SKM-1 treated with dmso at 0.1 percent for 144 hours (cell line): ENCODE data around the gene TBCA.
"Not testable (repeated sequence)": the region's sequence is repeated elsewhere in the genome, so short reads cannot be mapped to it uniquely, and the experiment has no call there.

Experiments used
- DNase-seq: peaks from one replicate; lab custom pipeline; 2025; ENCODE audit not compliant: unreplicated experiment; lab: John Stamatoyannopoulos, UW

Gene TBCA

DNA sequence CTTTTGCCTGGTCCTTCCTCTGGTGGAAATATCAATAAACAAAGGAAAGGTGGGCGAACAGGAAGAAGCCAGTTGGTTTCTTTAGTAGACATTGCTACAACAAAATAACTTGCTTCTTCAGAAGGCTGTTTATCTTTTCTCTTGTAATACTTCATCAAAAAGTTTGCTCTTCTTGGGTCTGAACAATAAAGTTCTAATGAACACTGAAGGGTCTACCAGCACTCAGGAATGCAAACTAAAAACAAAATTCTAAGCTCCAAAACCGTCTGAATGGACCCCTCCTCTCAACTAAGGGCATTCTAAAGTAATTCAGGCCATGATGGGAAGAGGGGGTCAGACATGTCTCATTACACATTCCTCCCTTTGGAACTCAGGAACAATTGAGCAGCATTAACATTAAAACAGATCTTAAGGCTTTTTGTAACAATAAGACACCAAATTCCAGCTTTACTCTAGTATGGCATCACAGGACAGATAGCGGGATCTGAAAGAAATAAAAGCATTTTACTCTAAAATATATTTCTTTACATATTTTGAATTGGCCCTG lies 2.3 kb downstream of the TBCA start:
- no peak for DNase-seq

- DNase-seq = no peak
These were observed 3.4 kb downstream of the TBCA start for GRCh38 chr5:77772729-77773128.

DNA sequence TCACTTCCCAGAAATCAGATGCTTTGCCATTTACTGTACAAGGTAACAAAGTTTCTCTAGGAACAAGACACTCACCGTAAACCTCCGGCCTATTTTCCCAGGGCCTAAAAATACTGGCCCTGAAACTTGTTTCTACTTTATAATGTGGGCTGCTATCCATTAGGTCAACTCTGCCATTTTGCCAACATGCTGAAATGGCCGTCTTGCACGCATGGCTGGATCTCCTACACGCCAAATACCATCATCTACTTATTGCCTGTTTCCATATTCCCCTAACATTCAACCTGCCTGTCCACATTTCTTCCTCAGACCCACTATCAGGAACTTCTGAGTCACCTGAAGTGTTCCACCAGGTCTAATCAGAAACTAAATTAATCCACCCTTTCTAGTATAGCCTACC lies 4.7 kb downstream of the TBCA start:
- no peak for DNase-seq

DNA sequence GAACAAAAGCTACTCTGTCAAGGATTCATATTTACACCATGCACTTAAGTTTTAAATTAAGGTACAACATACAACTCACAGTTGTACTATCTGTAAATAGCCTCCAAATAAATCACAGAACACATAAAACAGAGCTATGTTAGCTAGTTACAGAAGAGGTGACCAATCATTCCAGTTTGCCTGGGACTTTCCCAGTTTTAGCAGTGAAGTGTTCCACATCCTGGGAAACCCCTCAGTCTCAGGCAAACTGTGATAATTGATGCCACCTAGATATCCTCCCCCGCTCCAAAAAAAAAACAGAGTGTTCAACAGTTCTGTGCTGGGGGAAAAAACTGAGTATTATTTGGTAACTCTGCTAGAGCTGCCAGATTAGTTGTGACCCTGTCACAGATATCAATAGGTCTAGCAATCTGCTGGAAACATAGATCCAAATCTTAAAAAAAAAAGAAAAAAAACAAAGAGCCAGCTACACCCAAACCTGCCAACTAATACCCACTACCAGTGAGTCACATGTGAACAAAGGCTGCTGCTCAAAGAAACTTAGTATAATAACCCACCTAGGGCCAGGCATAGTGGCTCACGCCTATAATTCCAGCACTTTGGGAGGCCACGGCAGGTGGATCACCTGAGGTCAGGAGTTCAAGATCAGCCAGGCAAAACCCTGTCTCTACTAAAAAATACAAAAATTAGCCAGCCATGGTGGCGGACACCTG lies 5.7 kb downstream of the TBCA start:
- DNase-seq = no peak

DNA sequence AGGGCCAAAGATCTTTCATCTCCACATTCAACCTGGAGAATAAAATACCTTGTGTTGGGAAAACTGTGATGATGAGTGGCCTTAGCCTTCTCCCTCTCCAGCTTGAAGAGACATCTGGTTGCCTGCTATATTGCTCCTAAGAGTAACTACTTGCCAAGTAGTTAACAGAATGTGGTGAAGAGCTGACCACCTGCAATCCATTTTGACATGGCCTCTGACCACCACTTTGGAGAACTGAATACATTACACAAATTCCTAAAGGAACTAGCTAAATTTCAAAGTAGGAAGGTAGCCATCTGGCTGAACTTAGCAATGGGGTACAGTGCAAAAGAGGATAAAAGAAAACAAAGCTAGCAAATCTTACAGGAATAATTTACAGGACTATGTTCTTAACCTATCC lies 7.2 kb downstream of the TBCA start:
- no peak for DNase-seq

- DNase-seq = no peak
These were observed 8.8 kb downstream of the TBCA start for GRCh38 chr5:77767301-77767700.

DNA sequence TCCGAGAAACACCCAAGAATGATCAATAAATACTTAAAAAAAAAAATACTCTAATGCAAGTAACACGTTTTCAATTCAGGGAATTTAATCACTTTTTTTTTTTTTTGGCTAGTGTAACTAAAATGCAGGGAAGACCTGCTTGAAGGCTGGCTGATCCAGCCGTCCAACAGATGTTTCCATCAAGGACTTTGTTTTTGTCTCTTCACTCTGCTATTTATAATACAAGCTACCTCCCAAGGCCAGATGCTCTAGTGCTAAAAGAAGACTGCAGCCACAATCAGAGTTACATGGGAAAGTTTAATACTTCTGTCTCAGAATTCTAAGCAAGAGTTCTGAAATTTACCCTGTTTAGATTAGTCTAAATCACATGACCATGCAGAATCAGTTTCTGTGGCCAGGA lies 14.5 kb downstream of the TBCA start:
- DNase-seq = no peak

- no peak for DNase-seq
These were observed 17.8 kb downstream of the TBCA start for GRCh38 chr5:77758141-77758938.

- no peak for DNase-seq
These were observed 24.7 kb downstream of the TBCA start for GRCh38 chr5:77751328-77752023.

DNA sequence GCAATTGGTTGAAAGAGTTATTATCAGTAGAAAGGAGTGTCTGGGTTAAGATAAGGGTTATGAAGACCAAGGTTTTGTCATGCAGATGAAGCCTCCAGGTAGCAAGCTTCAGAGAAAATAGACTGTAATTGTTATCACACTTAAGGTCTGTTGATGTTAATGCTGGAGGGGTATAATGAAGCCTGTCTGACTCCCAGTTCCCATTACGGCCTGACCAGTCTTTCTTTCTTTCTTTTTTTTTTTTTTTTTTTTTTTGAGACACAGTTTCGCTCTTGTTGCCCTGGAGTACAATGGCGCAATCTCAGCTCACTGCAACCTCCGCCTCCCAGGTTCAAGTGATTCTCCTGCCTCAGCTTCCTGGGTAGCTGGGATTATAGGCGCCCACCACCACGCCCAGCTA lies 25.2 kb downstream of the TBCA start:
- not testable (repeated sequence) for DNase-seq

- DNase-seq = no peak
These were observed 28.0 kb downstream of the TBCA start for GRCh38 chr5:77748160-77748559.

DNA sequence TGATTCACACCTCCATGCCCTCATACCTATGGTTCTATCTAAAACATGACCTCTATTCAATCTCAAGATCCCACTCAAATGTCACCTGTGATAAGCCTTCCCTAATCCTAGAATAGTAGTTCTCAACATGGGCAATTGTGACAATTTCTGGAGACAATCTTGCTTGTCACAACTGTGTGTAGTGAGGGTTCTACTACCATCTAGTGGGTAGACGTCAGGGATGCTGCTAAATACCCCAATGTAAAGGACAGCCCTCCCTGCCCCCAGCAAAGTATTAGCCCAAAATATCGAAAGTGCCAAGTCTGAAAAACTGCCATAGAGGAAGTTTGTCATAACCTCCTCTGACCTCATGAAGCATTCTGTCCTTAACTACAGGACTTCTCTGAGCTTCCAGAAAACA lies 32.0 kb downstream of the TBCA start:
- no peak for DNase-seq

DNA sequence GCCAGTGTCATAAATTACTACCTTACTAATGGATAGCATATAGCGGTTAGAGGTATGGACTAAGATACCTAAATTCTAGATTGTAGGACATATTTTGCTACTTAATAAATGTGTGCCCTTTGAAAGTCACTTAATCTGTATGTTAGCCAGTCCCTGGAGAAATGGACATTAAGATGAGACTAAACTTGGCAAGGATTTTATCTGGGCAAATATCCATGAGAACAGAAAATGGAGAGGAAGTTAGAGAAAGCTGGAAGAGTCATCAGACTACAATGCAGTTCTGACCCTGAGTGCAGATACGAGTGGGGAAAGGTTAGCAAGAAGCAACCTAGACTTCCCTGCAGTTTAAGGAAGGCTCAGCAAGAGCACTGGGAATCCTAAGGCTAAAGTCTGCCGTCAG lies 33.0 kb downstream of the TBCA start:
- DNase-seq = no peak

GRCh38 chr5:77741608-77742007 lies 34.5 kb downstream of the TBCA start:
- DNase-seq = no peak

- no peak for DNase-seq
These were observed 41.3 kb downstream of the TBCA start for GRCh38 chr5:77734885-77735284.

GRCh38 chr5:77733130-77733529 lies 43.0 kb downstream of the TBCA start:
- no peak for DNase-seq

- no peak for DNase-seq
These were observed 48.9 kb downstream of the TBCA start for GRCh38 chr5:77727190-77727589.

- no peak for DNase-seq
These were observed 50.5 kb downstream of the TBCA start for GRCh38 chr5:77725616-77726015.

- DNase-seq = no peak
These were observed 51.2 kb downstream of the TBCA start for GRCh38 chr5:77724934-77725333.

- no peak for DNase-seq
These were observed 56.3 kb downstream of the TBCA start for GRCh38 chr5:77719666-77720363.

GRCh38 chr5:77718934-77719610 lies 57.1 kb downstream of the TBCA start:
- DNase-seq = no peak
